AG08395 (cell line): Measurements from ENCODE around the gene KLF6.
"Not testable (repeated sequence)": the region's sequence is repeated elsewhere in the genome, so short reads cannot be mapped to it uniquely, and the experiment has no call there.

ENCODE experiments used
- DNase-seq: peaks from one replicate; pipeline ENCODE4 v3.0.0; 2012; ENCODE audit warnings: mixed read lengths, low spot score

KLF6 gene

GRCh38 chr10:3756360-3756740 lies 28.7 kb downstream of the KLF6 start:
- no peak for DNase-seq

- DNase-seq: peak; percentile 57
Measured at GRCh38 chr10:3755440-3756359, 29.3 kb downstream of the KLF6 start.

DNA sequence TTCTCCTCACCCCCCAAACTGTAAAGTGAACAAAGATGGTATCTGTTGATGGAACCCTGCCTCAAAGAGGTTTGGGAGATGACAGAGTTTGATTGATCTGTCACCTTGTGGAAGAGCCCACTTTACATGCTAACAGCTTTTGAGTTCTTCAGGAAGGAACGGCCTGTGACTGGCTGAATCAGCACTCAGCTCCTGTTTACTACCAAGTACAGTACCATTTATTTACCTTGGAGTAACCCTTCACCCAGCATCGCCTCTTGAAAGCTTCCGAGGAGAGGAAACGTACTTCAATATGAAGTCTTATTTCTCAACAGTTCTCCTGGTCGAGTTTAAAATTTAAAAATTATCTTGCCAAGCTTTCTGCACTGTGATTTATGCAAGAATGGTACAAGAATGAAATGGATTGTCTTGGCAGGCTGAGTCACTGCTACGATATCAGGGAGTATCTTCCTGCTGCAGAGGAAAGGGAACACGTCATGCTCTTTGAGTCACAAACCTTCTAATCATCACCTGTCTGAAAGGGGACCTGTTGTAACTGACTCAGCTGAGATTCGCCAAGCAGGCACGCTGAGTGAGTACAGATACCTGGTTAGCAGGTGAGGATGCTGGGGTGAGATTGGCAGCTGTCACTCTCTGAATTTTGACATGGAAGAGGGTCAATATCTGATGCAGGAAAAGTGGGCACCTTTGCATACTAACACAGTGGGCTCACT lies 30.1 kb downstream of the KLF6 start:
- DNase-seq: peak; percentile 68

GRCh38 chr10:3750854-3751253 lies 34.2 kb downstream of the KLF6 start:
- no peak for DNase-seq

GRCh38 chr10:3750006-3750816 lies 34.8 kb downstream of the KLF6 start:
- peak; percentile 25 for DNase-seq

DNA sequence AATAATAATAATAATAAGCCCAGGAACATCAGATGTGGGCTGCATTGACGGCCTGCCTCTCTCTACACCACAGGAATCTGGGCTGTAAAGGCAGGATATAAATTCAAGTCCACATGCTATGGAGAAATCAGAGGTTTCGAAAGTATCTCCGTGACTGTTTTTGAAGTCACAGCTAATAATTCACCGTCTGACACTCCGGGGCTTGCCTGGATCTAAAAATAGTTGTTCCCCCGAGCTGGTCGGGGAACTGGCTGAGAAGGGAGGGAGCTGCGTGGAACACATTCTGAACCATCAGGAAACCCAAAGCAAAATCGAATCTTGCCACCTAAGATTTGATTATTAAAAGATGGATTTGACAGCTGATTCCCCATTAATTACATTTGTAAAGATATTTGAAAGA lies 35.4 kb downstream of the KLF6 start:
- peak; percentile 72 for DNase-seq

- DNase-seq: no peak
Measured at GRCh38 chr10:3749011-3749410, 36.0 kb downstream of the KLF6 start.

GRCh38 chr10:3748484-3748883 lies 36.5 kb downstream of the KLF6 start:
- DNase-seq: no peak

- no peak for DNase-seq
Measured at GRCh38 chr10:3747984-3748383, 37.0 kb downstream of the KLF6 start.

- no peak for DNase-seq
Measured at GRCh38 chr10:3747248-3747960, 37.6 kb downstream of the KLF6 start.

- no peak for DNase-seq
Measured at GRCh38 chr10:3746634-3747033, 38.4 kb downstream of the KLF6 start.

DNA sequence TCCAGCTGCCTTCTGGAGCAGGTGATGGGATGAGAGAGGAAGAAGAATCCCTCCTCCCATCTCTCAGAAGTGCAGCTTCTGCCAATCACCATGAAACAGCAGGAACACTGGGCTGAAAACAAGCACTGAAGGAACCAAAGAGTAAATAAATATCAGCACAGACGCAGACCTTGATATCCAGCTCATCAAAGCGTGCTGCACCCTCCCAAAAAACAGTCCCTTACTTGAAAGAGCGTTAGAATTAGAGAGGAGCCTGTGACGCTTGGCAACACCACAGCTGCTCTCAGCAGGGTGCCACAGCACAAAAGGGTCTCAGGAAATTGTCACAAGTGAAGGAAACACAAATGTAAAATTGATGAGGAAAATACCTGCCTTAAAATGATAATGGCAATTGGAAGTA lies 39.5 kb downstream of the KLF6 start:
- DNase-seq: no peak

- DNase-seq: peak; percentile 40
Measured at GRCh38 chr10:3741688-3742461, 43.1 kb downstream of the KLF6 start.

DNA sequence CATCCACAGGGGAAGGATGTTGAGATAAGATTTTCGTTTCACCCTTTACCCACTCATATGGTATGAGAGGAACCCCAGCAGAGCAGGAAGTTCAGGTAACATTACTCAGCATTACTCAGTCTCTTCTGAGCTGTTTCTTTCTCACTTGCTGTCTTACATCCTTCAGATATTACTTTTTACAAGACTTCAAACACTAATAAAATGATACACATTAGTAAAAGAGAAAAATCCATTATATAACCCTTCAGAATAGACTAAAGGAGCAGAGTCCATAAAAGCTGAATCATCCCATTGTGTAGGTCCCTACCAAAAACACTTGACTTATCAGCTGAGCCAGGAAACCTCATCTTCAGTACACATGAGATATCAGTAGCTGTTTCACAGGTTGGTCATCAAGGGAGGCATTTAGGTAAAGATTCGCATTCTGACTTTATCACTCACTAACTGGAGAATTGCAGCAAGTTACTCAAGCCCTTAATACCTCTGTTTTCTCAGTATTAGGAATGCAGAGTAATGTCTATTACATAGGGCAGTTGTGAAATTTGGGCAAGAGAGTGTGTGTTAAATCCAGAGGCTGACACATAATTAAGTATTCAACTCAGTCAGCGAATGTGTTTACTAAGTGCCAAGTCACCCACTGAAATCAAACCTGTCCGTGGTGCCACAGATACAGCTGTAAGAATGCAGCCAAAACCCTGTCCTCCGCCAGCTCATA lies 44.7 kb downstream of the KLF6 start:
- peak; percentile 20 for DNase-seq

DNA sequence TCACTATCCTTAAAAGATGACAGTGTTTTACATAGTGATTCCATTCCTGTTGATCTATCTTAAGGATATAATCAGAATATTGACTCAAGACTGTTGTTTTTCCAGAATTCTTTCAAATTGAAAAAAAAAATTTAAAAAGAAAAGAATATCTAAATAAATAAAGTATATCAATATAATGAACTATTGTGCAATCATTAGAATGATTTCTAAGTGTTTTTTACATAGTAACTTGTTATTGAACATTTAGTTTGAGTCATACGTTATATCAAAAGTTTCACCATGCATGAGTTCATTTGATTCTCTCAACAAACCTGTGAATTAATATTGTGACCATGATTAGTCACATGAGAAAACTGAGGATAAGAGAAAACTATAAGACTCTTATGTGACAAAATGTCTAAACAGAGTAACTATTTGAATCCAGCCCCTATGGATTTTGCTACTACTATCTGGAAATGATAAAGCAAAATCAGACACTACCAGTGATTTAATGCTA lies 46.1 kb downstream of the KLF6 start:
- DNase-seq: no peak

DNA sequence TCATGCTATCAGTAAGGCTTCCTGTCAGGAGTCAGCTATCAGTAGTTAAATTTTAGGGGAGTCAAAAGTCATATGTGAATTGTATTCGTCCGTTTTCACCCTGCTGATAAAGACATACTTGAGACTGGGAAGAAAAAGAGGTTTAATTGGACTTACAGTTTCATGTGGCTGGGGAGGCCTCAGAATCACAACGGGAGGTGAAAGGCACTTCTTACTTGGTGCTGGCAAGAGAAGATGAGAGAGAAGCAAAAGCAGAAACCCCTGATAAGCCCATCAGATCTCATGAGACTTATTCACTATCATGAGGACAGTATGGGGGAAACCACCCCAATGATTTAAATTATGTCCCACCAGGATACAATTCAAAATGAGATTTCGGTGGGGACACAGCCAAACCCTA lies 47.1 kb downstream of the KLF6 start:
- no peak for DNase-seq

GRCh38 chr10:3735175-3735574 lies 49.8 kb downstream of the KLF6 start:
- no peak for DNase-seq

GRCh38 chr10:3734111-3734510 lies 50.9 kb downstream of the KLF6 start:
- DNase-seq: no peak

GRCh38 chr10:3732183-3732582 lies 52.8 kb downstream of the KLF6 start:
- not testable (repeated sequence) for DNase-seq

GRCh38 chr10:3729397-3729976 lies 55.5 kb downstream of the KLF6 start:
- DNase-seq: peak; percentile 22
